Effector CD8-positive, alpha-beta T cell (primary cell): ENCODE measurements around the gene DZIP3.
"Not testable (repeated sequence)": the region's sequence is repeated elsewhere in the genome, so short reads cannot be mapped to it uniquely, and the experiment has no call there.

Experiments used
- DNase-seq: peaks from one replicate; lab custom pipeline; 2025; lab: John Stamatoyannopoulos, UW

DZIP3 gene

DNA sequence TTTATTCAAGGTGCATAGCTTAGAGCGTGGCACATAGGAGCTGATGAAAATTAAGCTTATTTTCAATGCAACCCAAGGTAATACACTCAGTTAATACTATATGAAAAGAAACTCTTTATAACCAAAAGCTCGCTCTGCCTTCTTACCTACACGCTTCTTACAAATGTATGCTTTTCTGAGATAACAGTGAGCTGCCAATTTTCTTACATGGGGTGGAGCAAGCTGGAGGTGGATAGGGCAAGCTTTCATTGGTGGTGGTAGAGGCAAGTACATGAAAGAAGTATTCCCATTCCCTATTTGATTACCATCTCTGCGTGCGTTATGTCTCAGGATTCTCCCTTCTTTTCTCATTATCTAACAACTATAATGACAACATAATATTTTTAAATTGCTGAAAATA, 8.9 kb downstream of the DZIP3 start:
- no peak for DNase-seq

DNA sequence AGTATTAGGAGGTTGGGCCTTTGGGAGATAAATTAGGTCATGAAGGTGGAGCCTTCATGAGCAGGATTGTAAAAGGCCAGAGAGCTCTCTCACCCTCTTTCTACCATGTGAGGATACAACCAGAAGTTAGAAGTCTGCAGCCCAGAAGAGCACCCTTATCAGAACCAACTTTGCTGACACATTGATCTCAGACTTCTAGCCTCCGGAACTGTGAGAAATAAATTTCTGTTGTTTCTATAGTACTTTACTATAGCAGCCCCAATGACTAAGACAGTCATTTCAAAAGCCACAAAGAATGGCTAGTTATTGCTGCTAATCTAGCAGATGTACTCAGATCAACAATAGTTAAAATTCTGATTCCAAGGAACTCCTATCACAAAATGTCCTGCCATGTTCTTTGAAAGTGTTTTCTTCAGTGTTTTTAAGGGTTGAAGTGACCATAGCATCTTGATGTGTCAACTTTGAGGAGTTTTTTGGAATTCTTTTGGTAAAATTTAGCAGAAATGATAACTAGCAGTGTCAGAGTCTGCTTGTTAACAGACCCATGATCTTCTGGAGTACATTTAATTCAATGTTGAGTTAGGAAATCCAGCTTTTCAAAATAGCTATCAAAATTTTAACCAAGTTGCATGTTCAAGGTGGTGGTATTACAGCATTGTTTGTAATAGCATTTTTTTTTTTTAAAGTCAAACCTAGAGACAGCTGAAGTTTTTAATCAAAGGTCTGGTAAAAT, 10.3 kb downstream of the DZIP3 start:
- no peak for DNase-seq

DNA sequence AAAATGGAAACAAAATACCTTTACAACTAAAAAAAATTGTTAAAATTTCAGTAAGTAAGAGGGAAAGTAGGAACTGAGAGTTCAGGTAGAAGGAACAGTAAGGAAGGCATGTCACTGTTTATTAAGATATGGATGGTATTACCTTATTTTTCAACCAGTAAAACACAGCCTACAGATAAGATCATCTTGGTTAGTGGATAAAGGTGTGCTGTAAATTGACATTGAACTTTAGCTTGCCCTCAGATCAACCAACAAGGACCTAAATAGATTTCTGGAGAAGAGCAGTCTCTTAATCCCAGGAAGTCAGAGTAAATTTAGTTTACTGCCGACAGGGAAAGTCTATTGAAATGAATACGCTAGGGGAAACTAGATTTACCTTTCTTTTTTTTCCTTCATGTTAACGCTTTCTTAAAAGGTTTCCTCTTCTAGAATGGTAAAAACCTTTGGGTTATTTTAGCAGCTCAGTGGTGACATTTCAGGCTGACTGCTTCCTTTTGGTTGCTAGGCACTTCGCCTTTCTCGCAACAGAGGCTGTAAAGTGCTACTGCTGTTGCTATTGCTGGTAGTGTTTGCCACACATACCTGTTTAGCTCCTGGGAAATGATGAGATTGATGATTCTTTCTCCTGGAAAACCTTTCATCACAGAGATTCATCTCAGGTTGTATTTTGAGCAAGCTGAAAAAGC, 12.9 kb downstream of the DZIP3 start:
- no peak for DNase-seq

DNA sequence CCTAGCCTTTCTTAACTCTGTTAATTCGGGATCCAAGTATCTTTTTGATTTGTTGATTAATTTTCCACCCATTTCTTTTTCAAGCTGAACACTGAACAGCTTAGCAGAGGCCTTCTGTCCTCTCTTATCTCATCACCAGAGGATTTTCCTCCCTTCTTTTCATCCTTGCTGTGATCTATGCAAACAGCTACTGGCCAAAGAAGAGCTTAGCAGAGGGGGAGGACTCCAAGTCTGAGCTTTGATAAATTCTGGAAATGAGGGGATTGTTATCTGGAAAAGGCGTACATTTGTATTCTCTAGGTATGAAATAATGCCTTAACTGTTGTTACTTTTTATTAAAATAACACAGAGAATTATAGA, 13.4 kb downstream of the DZIP3 start:
- no peak for DNase-seq

DNA sequence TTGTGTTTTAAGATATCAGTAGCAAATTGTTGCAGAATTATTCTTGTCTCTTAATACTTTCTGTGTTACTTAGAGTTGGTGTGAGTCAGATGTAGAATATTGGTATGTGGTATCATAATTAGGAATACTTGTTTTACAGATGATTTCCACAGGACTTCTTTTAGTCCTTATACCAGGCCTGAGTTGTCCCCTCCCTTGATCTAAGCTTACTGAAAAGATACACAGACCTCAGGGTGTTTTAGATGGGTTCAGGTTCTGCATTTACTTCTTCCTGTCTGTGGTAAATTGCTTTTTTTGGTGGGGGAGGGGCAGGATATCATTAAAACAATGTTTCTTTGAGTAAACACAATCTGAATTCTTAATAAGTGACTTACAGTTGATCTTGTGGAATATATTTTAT, 14.2 kb downstream of the DZIP3 start:
- no peak for DNase-seq

DNA sequence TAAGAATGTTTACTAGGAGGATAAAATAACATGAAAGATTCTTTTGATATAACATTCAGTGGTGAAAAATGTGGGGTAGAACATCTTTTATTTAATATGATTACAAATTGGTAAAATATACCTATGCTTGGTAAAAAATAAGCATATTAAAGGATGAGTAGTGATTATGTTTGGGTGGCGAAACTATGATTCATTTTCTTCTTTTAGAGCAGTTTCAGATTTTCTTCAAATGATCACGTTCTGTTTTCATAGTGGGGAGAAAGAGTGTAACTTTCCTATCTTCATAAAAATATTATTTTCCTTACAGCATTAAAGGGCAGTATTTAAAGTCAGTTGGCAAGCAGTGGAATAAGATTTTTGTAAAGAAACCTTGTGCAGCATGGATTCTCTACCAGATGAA, 15.5 kb downstream of the DZIP3 start:
- DNase-seq, result no peak

DNA sequence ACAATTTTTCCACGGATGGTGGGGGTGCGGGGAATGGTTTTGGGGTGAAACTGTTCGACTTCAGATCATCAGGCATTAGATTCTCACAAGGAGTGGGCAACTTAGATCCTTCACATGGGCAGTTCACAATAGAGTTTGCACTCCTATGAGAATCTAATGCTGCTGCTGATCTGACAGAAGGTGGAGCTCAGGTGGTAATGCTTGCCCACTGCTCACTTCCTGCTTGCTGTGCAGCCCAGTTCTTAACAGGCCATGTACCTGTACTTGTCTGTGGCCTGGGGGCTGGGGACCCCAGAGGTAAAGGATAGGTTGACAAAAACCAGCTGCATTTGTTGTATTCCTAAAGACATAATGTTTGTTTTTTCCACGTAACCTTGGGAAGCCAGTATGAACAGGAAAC, 16.0 kb downstream of the DZIP3 start:
- DNase-seq, result no peak

DNA sequence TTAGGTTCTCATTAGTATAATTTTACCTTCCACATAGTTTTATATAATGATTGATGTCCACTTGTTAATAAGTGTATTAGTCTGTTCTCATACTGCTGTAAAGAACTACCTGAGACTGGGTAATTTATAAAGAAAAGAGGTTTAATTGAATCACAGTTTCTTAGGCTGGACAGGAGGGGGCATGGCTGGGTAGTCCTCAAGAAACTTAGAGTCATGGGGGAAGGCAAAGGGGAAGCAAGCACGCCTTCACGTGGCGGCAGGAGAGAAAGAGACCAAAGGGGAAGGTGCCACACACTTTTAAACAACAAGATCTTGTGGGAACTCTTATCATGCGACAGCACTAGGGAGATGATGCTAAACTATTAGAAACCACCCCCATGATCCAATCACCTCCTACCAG, 19.2 kb downstream of the DZIP3 start:
- no peak for DNase-seq

DNA sequence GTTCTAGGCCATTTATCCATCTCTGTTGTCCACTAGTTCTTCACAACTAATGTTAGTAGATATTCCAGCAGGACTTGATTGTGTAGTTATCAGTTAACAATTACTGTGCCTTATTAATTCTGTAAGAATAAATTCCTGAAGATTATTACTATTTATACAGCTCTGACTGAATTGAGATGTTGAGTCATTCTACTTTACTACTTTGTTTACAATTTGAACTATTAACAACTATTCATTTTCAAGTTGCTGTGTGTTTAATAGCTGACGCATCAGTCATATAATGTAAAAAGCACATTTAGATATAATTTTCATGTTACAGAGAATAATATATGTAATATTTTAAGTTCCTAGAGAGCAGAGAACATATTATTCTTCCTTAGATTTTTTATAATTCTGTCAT, 21.1 kb downstream of the DZIP3 start:
- no peak for DNase-seq

DNA sequence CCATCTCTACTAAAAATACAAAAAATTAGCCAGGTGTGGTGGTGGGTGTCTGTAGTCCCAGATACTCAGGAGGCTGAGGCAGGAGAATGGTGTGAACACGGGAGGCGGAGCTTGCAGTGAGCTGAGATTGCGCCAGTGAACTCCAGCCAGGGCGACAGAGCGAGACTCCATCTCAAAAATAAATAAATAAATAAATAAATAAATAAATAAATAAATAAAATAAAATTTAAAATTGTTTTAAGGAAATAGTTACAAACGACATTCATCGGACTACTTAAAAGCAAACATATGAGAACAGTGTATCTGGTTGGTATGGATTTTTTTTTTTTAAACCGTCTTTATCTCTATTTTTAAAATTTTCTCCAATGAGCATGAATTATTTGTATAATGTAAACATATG, 26.6 kb downstream of the DZIP3 start:
- DNase-seq, result not testable (repeated sequence)

DNA sequence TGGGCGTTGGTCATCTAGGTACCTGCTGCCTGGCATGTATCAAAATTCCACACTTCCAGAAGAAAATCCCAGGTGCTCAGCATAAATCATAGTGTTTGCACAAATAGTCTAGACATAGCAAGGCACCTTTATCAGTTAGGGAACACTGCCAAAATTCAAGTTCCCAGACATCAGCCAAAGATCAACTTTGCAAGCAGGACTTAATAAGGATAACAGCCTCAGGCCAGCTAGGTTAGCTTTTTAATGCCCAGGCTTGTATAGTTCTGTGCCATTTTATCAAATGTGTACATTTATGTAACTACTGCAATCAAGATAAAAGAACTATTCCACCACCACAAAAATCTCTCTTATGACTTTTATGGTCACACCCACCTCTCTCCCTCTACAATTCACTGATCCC, 30.7 kb downstream of the DZIP3 start:
- DNase-seq, result no peak

DNA sequence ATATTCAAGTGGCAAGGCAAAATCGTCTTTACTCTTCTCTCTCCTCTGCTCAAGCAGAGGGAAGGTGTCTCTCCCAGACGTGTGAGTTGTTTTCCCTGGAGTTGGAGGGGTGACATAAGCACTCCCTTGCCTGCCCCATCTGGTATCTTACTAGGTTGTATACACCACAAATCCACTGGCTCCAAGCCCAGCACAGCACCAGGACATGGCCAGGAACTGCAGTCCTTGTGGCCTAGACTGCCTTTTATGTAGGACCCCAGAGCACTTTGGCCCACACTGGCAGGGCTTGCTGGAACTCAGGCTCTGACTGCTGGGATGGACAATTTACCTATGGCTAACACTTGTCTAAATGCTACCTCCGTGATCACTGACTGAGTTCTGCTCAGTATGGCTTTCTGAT, 34.0 kb downstream of the DZIP3 start:
- no peak for DNase-seq

DNA sequence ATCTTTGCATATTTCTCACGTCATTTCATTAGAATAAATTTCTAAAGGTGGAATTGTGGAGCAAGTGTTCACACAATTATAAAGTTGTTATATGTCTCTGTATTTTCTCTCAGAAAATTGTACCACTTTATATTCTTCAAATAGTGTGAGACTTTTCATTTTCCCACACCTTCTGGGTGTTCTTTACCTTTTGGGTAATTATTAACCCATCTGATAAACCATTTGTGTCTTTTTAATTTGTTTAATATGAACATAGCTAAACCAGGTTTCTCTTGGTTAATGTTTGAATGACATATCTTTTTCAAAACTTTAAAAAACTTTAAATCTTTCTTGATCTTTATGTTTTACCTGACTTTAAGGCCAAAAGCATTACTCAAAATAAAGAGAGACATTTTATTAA, 40.5 kb downstream of the DZIP3 start:
- DNase-seq, result no peak

DNA sequence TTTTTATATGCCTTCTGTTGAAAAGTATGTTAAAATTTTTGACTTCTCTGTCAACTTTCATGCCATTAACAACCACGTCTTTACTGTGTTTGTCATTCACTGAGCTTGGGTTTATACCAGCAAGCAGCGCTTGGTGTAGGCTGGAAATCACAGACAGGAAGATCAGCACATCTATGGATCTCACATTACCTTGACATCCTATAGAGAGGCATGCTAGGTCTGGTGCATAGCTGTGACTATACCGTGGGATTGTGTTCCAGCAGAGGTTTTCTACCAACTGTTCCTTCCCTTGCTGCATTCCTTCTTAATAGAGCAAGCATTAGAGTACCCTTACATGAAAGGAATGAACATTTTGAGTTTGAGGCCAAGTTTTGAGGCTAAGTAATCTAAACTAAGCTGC, 53.0 kb downstream of the DZIP3 start:
- DNase-seq, result no peak

DNA sequence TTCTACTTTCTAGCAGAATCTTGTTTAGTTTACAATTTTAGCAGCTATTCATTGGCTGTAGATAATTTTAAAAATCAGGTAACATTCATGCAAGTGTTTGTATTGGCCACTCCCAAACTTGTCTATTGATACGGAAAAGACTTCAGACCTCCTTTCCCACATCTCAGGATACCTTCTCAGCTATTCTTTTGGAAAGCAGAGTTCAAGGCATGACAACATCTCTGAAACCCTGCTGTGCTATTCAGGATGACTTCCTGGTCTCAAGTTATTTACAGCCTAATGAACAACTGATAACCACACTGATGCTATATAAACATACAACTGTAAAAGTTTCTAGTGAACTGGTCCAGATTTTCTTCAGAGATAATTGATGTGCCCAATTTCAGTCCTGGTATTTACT, 55.8 kb downstream of the DZIP3 start:
- DNase-seq, result no peak

DNA sequence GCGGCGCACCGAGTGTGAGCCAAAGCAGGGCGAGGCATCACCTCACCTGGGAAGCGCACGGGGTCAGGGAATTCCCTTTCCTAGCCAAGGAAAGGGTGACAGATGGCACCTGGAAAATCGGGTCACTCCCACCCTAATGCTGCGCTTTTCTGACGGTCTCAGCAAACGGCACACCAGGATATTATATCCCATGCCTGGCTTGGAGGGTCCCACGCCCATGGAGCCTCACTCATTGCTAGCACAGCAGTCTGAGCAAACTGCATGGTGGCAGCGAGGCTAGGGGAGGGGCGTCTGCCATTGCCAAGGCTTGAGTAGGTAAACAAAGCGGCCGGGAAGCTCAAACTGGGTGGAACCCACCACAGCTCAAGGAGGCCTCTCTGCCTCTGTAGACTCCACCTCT, 66.1 kb downstream of the DZIP3 start:
- not testable (repeated sequence) for DNase-seq

DNA sequence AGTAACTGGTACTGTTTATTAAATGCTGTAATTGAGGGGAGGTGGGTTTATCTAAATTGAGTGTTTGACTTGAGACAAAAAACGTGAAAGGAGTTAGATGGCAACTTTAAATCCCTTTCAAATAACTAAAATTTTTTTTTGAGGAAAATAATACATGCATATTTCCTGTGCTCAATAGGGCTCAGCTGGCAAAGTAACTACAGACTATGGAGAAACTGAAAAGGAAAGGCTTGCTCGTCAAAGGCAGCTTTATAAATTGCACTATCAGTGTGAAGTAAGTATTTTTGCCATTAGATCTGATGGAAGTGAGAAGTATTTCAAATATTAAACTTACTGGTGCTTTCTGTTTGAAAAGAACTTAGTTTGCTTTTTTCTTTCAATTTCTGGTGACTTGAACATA, 72.2 kb downstream of the DZIP3 start:
- no peak for DNase-seq

DNA sequence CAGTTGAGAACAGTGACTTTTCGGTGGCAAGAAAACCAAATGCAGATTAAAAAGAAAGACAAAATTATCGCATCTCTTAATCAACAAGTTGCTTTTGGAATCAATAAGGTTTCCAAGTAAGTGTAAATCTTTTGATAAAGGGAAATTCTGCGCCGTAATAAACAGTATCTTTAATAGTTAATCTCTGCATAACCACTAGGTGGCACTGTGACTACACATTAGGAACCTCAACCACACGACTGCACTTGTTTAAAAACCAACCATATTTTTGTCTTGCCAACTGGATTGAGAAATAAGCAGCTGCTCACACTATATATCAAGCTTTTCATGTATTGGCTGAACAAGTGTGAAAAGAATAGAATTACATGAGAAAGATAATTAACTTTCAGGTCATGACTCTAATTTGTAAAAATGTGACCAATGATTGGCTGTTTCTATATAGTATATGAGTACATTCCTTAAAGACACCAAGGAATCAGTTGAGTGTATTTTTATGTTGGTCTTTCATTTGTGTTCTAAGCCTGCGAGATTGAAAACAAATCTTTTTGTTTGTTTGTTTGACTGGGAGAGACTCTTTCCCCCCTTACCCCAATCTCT, 72.7 kb downstream of the DZIP3 start:
- peak; percentile 1 for DNase-seq

DNA sequence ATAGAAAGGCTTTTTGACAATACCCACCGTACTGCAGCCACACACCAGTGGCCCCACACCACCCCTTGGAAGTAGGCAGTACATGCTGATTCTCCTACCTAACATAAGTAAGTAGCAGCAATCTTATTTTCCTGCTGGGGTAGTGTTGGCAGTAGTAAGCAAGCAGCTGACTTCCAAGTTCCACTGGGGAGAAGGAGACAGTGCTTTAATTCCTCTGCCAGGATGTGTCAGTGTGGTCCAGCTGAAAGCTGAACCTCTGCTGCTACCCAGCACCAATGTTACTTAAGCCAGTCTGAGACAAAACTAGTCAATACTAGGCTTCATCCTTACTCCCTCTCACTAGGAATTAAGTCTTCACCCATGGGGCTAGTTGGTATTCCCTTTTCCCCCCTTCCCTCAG, 74.7 kb downstream of the DZIP3 start:
- no peak for DNase-seq

DNA sequence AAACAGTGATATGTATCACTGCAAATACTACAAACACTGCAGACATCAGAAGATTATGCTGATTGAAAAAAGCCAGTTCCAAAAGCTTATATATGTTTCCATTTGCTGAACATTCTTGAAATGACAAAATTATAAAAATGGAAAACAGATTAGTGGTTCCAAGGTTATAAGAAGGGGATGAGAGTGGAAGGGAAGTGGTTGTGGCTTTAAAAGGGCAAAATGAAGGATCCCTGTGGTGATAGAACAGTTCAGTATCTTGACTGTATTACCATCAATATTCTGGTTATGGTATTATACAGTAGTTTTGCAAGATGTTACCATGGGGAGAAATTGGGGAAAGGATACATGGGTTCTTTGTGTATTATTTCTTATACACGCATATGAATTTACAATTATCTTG, 77.8 kb downstream of the DZIP3 start:
- no peak for DNase-seq

DNA sequence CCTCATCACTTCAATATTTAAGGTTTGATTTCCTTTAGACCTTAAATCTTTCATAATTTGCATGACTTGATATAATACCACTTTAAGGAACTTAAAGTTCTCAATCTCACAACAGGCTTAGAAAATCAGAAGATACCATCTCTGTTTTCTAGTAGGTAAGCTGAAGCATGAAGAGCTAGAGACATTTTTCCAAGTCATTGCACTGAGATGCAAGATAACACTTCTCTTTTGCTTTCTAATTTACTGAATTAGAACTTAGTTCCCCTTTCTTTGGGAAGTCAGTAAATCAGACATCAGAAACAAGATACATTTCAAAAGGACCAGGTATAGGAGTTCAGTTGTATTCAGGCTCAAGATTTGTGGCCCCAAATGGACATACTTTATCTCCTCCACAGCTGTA, 79.7 kb downstream of the DZIP3 start:
- DNase-seq, result no peak

DNA sequence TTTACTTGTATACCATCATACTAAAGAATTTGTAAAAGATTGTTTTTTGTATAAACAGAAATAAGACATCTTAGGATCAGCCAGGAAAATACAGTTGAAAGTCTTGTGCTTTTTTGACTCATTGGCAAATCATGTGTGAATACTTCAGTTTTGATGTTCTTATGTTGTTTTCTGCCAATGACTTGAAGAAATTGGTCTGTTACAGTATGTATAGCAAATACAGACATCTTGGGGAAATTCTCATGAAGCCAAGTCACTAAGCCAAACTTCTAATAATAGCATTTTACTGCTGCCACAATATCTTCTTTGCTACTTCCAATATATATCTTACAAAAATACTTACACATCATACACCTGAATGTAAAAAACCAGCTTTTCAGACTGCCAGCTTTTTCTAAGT, 83.2 kb downstream of the DZIP3 start:
- DNase-seq, result no peak

DNA sequence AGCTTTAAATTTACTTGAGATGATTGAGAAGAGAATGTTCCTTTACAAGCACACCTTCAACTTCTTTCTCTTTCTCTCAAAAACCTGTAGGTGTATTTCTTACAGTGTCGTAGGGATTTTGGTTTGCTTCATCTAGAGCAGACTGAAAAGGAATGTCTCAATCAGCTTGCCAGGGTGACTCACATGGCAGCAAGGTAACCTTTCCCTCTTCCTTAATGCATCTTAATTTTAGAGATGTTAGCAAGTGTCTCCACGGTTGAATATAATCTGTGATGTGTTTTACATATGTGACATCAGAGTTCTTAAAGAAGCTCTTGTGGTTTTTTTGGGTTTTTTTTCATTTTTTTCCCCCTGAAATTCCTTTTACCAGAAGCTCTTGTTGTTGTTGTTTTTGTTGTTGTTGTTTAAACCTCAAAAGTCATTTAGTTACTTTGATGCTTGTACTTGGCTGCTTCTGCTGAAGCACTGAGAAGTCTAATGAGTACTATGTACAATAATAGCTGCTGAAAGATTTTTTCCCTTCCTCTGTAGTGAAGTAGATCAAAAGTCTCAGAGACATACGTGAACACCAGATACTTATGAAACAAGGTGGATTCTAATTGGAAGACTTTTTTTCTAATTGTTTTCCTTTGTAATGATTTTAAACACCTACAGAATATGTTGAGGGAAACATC, 84.6 kb downstream of the DZIP3 start:
- DNase-seq, result no peak
